Activated CD8-positive, alpha-beta memory T cell treated with anti-CD3 and anti-CD28 coated beads for 24 hours (primary cell): ENCODE measurements around the gene TOM1L1.
"Not testable (repeated sequence)": the region's sequence is repeated elsewhere in the genome, so short reads cannot be mapped to it uniquely, and the experiment has no call there.

Experiments
- DNase-seq: peaks from one replicate; pipeline ENCODE4 v3.0.0-alpha.2; 2020

Gene TOM1L1

GRCh38 chr17:54900457-54901229, at the start of gene TOM1L1:
Gene TOM1L1, plus strand, starts transcription at chr17:54900852. Its CDS starts 14 bp downstream, at chr17:54900866.
- no peak for DNase-seq

- DNase-seq, result no peak
Observed at GRCh38 chr17:54859187-54859586, 41.5 kb upstream of the TOM1L1 start.

- DNase-seq, result no peak
Observed at GRCh38 chr17:54860617-54861470, 39.8 kb upstream of the TOM1L1 start.

GRCh38 chr17:54861471-54861983, 39.1 kb upstream of the TOM1L1 start:
- DNase-seq, result no peak

- no peak for DNase-seq
Observed at GRCh38 chr17:54863176-54863575, 37.5 kb upstream of the TOM1L1 start.

GRCh38 chr17:54864070-54864469, 36.6 kb upstream of the TOM1L1 start:
- no peak for DNase-seq

- no peak for DNase-seq
Observed at GRCh38 chr17:54864636-54865356, 35.9 kb upstream of the TOM1L1 start.

- no peak for DNase-seq
Observed at GRCh38 chr17:54867634-54868033, 33.0 kb upstream of the TOM1L1 start.

GRCh38 chr17:54870671-54871175, 29.9 kb upstream of the TOM1L1 start:
- DNase-seq, result no peak

- not testable (repeated sequence) for DNase-seq
Observed at GRCh38 chr17:54875906-54876305, 24.7 kb upstream of the TOM1L1 start.

GRCh38 chr17:54876656-54877195, 23.9 kb upstream of the TOM1L1 start:
- no peak for DNase-seq

- no peak for DNase-seq
Observed at GRCh38 chr17:54881255-54881972, 19.2 kb upstream of the TOM1L1 start.

GRCh38 chr17:54882371-54882770, 18.3 kb upstream of the TOM1L1 start:
- DNase-seq, result no peak

GRCh38 chr17:54882950-54883349, 17.7 kb upstream of the TOM1L1 start:
- no peak for DNase-seq

- no peak for DNase-seq
Observed at GRCh38 chr17:54883939-54884338, 16.7 kb upstream of the TOM1L1 start.

- DNase-seq, result no peak
Observed at GRCh38 chr17:54887787-54888186, 12.9 kb upstream of the TOM1L1 start.

- no peak for DNase-seq
Observed at GRCh38 chr17:54888254-54888653, 12.4 kb upstream of the TOM1L1 start.

GRCh38 chr17:54888981-54889380, 11.7 kb upstream of the TOM1L1 start:
- DNase-seq, result no peak

GRCh38 chr17:54891176-54891821, 9.4 kb upstream of the TOM1L1 start:
- DNase-seq, result no peak

GRCh38 chr17:54892360-54892759, 8.3 kb upstream of the TOM1L1 start:
- no peak for DNase-seq

- no peak for DNase-seq
Observed at GRCh38 chr17:54898576-54898975, 2.1 kb upstream of the TOM1L1 start.
